ENCODE data around the gene DAW1.
"Not testable (repeated sequence)": the region's sequence is repeated elsewhere in the genome, so short reads cannot be mapped to it uniquely, and the experiment has no call there.

The DAW1 gene

DNA sequence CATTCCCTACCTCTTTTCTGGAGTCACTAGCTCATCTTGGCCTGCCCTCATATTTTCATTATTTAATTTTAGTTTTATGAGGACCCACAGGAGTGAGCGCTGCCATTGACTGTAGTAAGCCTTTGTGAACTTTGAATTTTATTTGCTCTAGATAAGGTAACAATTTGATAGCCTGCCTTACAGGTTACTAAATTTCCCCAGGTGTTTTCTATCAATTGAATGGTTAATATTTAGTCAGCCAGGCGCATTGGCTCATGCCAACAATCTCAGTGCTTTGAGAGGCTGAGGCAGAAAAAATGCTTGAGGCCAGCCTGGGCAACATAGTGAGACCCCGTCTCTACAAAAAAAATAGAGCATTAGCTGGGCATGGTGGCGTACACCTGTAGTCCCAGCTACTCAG lies 50.2 kb downstream of the DAW1 start:
- no peak for DNase-seq

DNA sequence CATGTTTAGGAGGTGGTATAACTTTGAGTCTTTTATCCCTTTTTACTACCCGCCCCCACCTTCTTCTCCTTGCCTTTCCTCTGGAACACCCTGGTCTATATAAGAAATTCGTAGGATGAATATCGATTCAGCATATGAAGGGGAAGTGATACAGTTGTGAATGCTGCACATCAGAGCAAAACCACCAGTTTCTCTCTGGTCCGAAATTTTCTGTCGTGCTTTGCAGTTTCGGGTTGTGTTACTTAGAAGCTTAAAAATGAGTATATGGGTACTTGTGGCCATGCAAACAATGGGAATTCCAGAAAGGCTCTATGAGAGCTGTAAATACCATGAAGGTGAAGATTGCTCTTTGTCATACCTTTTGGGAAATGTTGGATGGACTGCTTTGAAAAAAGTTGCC lies 60.6 kb downstream of the DAW1 start:
- no peak for DNase-seq

DNA sequence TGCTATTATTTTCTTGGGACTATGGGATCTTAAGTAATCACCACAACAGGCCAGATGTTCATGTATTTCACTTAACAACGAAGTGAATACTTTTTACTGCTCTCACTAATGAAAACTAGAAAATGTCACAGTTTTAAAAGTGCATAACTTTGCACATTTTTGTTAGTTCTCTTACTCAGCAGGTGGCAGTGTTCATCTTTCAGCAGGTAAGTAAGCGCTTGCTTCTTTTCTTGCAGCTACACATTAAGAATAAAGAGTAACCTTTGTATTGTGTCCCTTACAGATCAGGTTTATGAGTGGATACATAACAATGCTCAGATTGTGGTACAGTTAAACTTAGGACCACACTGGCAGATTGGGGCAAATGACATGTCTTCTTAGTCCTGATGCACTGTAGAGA lies 61.0 kb downstream of the DAW1 start:
- no peak for DNase-seq

DNA sequence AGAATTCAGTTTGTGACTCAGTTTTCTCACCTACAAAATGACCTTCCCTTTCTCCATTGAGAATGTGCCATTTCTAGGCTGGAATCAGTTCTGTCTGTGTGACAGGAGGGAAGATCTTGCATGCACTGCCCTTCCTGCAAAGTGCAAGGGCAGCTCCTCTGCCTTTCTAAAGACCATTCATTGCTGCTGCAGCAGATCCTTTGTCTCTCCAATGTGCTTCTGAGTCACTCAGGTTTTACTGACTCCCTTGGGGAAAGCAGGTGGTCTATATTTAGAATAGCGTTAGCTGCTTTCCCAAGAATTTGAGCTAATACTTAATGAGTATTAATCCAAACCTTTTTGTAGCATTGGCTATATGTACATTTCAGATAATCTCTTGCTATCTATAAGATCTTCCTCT lies 62.5 kb downstream of the DAW1 start:
- DNase-seq, result no peak

DNA sequence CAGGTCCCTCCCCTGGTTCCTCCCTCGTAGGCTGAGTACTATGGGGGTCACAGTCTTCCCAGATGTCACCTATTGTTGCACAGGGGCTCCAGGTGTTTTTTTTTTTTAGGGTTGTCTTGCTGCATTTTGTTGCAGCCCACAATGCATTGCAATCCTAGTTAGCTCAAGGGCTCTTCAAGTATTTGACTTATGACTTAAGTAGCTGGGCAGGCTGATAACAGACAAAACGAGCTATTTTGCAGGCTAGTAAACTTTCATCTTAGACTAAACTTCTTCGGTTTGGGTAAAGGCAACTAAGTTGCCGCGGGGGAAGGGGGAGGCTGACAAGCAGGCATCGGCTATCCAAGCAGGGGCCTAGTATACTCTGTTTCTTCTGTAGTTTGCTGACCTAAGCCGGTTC lies 64.8 kb downstream of the DAW1 start:
- not testable (repeated sequence) for DNase-seq

DNA sequence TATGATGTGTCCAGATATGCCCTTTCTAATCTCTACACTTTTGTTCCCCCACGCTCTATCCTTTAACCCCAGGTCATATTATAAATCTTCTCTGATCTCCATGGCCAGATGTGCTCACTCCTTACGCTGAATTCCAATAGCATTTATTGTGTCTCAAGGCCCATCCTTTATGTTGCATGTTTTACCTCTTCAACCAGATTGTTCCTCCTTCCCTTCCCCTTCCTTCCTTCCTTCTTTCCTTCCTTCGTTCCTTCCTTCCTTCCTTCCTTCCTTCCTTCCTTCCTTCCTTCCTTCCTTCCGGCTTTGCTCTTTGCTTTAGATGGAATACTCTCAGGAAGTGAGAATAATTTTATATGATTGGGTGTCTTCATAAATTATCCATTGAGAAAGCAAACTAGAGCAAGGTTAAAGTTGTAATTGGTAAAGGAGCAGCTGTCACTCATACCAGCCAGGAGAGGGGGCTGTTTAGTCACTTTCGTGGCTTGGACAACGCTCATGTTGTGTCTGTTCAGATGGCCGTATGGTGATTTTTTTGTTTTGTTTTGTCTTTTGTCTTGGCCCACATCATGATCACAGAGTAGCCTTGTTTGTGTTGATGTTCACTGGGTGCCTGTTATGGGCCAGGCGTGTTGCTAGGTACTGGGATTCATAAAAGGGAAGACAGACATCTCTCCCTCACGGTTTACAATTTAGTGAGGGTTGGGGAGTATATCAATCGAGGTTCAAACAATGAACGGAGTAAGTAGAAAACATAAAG lies 68.0 kb downstream of the DAW1 start:
- DNase-seq, result no peak

DNA sequence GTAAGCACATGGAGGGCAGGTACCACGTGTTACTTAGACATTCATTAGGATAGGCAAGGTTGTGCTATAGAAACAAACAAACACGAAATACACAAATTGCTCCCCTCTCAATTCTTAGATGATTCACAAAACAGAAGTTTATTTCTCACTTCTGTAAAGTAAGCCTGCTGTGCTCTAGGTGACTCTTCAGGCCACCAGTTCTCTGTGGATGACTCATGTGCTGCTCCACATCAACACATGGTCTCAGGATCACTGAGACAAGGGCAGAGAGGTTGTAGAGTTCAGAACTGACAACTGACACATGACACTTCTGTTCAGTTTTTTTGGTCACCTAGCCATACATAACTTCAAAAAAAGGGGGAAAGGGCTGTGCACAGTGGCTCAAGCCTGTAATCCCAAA lies 70.6 kb downstream of the DAW1 start:
- no peak for DNase-seq

DNA sequence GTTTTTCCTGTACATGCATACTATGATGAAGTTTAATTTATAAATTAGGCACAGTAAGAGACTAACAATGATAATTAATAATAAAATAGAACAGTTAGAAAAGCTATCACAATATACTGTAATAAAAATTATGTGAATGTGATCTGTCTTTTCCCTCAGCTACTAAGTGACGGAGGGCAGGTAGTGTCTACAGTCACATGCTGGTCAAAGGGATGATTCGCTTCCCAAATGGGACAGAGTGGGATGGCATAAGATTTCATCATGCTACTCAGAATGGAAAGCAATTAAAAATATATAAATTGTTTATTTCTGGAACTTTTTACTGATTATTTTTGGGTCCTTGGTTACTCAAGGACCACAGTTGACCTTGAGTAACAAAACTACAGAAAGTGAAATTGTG lies 71.5 kb downstream of the DAW1 start:
- no peak for DNase-seq

DNA sequence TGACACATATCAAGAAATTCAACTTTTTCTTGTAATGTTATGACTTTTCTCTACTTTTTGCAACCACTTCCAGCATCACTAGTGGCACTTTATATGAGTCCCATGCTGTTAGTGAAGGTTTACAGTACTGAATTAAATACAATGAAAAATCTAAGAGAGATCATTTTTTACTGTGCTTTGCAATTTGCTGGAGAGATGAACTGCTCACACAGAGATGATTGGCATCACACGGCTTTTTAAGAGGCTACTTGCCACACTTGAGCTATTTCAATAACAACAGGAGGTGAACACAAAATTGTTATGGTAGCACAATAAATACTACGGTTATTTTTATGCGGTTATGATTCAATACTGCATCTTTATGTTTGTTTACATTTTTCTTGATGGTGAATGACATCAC lies 88.9 kb downstream of the DAW1 start:
- DNase-seq, result no peak

DNA sequence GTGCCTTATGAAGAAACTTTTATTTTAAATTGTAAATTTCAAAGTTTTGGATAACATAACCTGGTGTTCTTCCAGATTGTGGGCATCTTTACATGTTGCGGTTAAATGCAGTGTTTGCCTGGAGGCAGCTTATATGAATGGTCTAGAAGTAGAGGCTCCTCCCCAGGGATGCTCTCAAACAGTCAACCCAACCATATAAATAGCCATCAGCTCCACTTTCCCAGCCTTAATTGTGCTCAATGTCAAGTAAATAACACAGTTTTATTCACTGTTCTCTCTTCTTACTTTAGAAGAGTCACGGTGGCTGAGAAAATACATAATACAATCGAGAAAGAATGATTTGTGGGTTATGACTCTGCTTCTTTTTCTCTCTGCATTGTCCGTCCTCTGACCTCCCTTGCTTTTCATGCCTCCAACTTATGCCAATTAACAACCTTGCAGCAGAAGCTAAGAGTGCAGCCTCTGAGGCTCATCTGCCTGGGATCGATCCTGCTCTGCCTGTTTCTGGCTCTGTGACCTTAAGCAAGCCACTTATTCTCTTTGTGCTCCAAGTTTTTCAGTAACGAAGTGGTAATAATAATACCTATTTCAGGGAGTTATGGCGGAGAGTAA lies 100.3 kb downstream of the DAW1 start:
- no peak for DNase-seq

DNA sequence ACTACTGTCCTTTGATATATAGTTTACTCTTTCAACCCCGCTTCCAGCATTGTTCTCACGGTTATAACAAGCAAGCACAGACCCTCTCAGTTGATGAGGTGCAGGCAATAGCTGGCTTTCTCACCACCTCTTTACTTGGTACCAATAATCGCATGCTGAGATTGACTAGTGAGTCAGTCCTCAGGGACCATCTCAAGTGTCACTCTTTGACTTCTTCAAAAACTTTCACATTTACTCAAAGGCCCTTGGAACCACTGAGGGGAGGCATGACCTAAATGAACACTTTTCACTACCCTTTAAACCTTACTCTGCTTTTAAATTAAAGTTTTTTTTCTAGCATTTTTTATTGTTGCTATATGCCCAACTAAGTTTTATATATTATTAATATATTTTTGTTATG lies 101.8 kb downstream of the DAW1 start:
- no peak for DNase-seq
